ENCODE results near the gene PRRT1B.
A peak's percentile ranks its signal among the peaks of the same experiment; 100 is the strongest.

Gene PRRT1B

GRCh38 chr9:131593936-131594665 lies 48.8 kb downstream of the PRRT1B start:
- Histone ChIP-seq H3K4me2 (peak overlapping the region; percentile 73), H4K20me1 (peaks cover 95% of the 10 kb centered on the region), H3K4me1 (peaks cover 78% of the 10 kb centered on the region), H3K9me3 (no peaks in the 10 kb centered on the region), H3K27ac (peak overlapping the region; percentile 44), H3K27me3 (no peaks in the 10 kb centered on the region), H3K36me3 (peaks cover 68% of the 10 kb centered on the region), H3K9ac (peak overlapping the region; percentile 9), H3K4me3 (no peak overlapping the region)
- TF ChIP-seq Cebpa-rat (IDR thresholded peaks at IDR 0.05), result no peak

GRCh38 chr9:131594906-131595665 lies 49.8 kb downstream of the PRRT1B start:
- Histone ChIP-seq H3K4me1 (peaks cover 68% of the 10 kb centered on the region), H3K27ac (peak overlapping the region; percentile 44), H3K27me3 (no peaks in the 10 kb centered on the region), H3K9ac (peak overlapping the region; percentile 9; the same call in 1 of the 2 replicates), H3K4me2 (peak overlapping the region; percentile 73), H3K4me3 (no peak overlapping the region), H4K20me1 (peaks cover 89% of the 10 kb centered on the region), H3K9me3 (no peaks in the 10 kb centered on the region), H3K36me3 (peaks cover 68% of the 10 kb centered on the region)
- no peak for TF ChIP-seq Cebpa-rat (IDR thresholded peaks at IDR 0.05)

- no peak overlapping the region for H3K4me3 ChIP-seq
- no peaks in the 10 kb centered on the region for H3K9me3 ChIP-seq
- H3K9ac ChIP-seq, result no peak overlapping the region
- peaks cover 87% of the 10 kb centered on the region for H4K20me1 ChIP-seq
- no peaks in the 10 kb centered on the region for H3K27me3 ChIP-seq
- no peak for TF ChIP-seq Cebpa-rat (IDR thresholded peaks at IDR 0.05)
- H3K4me1 ChIP-seq, result peaks cover 60% of the 10 kb centered on the region
- peaks cover 76% of the 10 kb centered on the region for H3K36me3 ChIP-seq
- no peak overlapping the region for H3K27ac ChIP-seq
- H3K4me2 ChIP-seq, result peak overlapping the region; percentile 73; the same call in 1 of the 2 replicates
These were observed 50.5 kb downstream of the PRRT1B start for GRCh38 chr9:131595696-131596429.

GRCh38 chr9:131596430-131596743 lies 51.1 kb downstream of the PRRT1B start:
- Histone ChIP-seq H3K9me3 (no peaks in the 10 kb centered on the region), H4K20me1 (peaks cover 82% of the 10 kb centered on the region), H3K9ac (no peak overlapping the region), H3K27me3 (no peaks in the 10 kb centered on the region), H3K4me1 (peaks cover 55% of the 10 kb centered on the region), H3K4me3 (no peak overlapping the region), H3K4me2 (no peak overlapping the region), H3K27ac (no peak overlapping the region), H3K36me3 (peaks cover 81% of the 10 kb centered on the region)
- TF ChIP-seq Cebpa-rat (IDR thresholded peaks at IDR 0.05), result no peak

- 0 out of 2 replicates have a peak overlapping the region, but pooled peaks have one; percentile 10 for H3K9ac ChIP-seq
- H3K4me1 ChIP-seq, result peaks cover 46% of the 10 kb centered on the region
These were observed 51.9 kb downstream of the PRRT1B start for GRCh38 chr9:131597246-131597645.

GRCh38 chr9:131598121-131598520 lies 52.8 kb downstream of the PRRT1B start:
- Histone ChIP-seq H3K9ac (no peak overlapping the region), H4K20me1 (peaks cover 80% of the 10 kb centered on the region), H3K4me3 (no peak overlapping the region), H3K36me3 (peaks cover 94% of the 10 kb centered on the region), H3K27me3 (no peaks in the 10 kb centered on the region), H3K9me3 (no peaks in the 10 kb centered on the region), H3K4me1 (peaks cover 38% of the 10 kb centered on the region), H3K4me2 (no peak overlapping the region), H3K27ac (no peak overlapping the region)
- TF ChIP-seq Cebpa-rat (IDR thresholded peaks at IDR 0.05), result no peak

More at GRCh38 chr9:131597246-131597645, 51.9 kb downstream of the PRRT1B start:
- H3K4me3 ChIP-seq, result no peak overlapping the region
- H4K20me1 ChIP-seq, result peaks cover 80% of the 10 kb centered on the region
- no peaks in the 10 kb centered on the region for H3K9me3 ChIP-seq
- no peak for TF ChIP-seq Cebpa-rat (IDR thresholded peaks at IDR 0.05)
- H3K36me3 ChIP-seq, result peaks cover 85% of the 10 kb centered on the region
- no peaks in the 10 kb centered on the region for H3K27me3 ChIP-seq
- H3K4me2 ChIP-seq, result no peak overlapping the region
- H3K27ac ChIP-seq, result no peak overlapping the region

- H3K27ac ChIP-seq, result no peak overlapping the region
- H3K4me1 ChIP-seq, result peaks cover 2% of the 10 kb centered on the region; the same call in 1 of the 2 replicates
- H3K36me3 ChIP-seq, result peaks cover 100% of the 10 kb centered on the region
- no peak overlapping the region for H3K9ac ChIP-seq
- H3K9me3 ChIP-seq, result no peaks in the 10 kb centered on the region
- H3K4me2 ChIP-seq, result no peak overlapping the region
- no peak for TF ChIP-seq Cebpa-rat (IDR thresholded peaks at IDR 0.05)
- H3K4me3 ChIP-seq, result no peak overlapping the region
- peaks cover 74% of the 10 kb centered on the region for H4K20me1 ChIP-seq
- no peaks in the 10 kb centered on the region for H3K27me3 ChIP-seq
These were observed 56.4 kb downstream of the PRRT1B start for GRCh38 chr9:131601683-131602181.

- Histone ChIP-seq H3K9ac (no peak overlapping the region), H3K27ac (0 out of 2 replicates have a peak overlapping the region, but pooled peaks have one; percentile 30), H3K4me2 (no peak overlapping the region), H3K4me3 (no peak overlapping the region), H4K20me1 (peaks cover 68% of the 10 kb centered on the region), H3K9me3 (no peaks in the 10 kb centered on the region), H3K36me3 (peaks cover 100% of the 10 kb centered on the region), H3K4me1 (no peaks in the 10 kb centered on the region; the same call in 1 of the 2 replicates), H3K27me3 (no peaks in the 10 kb centered on the region)
- no peak for TF ChIP-seq Cebpa-rat (IDR thresholded peaks at IDR 0.05)
These were observed 57.9 kb downstream of the PRRT1B start for GRCh38 chr9:131603199-131603598.

- Histone ChIP-seq H3K27ac (0 out of 2 replicates have a peak overlapping the region, but pooled peaks have one; percentile 30), H4K20me1 (peaks cover 65% of the 10 kb centered on the region)
These were observed 58.6 kb downstream of the PRRT1B start for GRCh38 chr9:131603711-131604439.

More at GRCh38 chr9:131603711-131604439, 58.6 kb downstream of the PRRT1B start:
- Histone ChIP-seq H3K9me3 (no peaks in the 10 kb centered on the region), H3K36me3 (peaks cover 100% of the 10 kb centered on the region), H3K27me3 (no peaks in the 10 kb centered on the region), H3K4me2 (no peak overlapping the region), H3K4me1 (peaks cover 6% of the 10 kb centered on the region), H3K9ac (no peak overlapping the region), H3K4me3 (no peak overlapping the region)
- no peak for TF ChIP-seq Cebpa-rat (IDR thresholded peaks at IDR 0.05)
